Hepatocyte (in vitro differentiated cells): ENCODE measurements around the gene CD4. TPM values are rescaled to one million over a fixed set of nuclear protein-coding genes. Genes with fewer than 3 reads are reported as not detected.

ENCODE experiments used
- DNase-seq: peaks from one replicate; pipeline ENCODE4 v3.0.0-alpha.2; 2016; ENCODE audit warnings: low spot score
- H2AFZ ChIP-seq: fragments of 200-600 bp; sonication (generic); 2 replicates; pipeline ENCODE4 v1.6.0; 2016; ENCODE audit warnings: antibody characterized with exemption, mild to moderate bottlenecking
- H3K27ac ChIP-seq: fragments of 200-600 bp; sonication (generic); 2 replicates; pipeline ENCODE4 v1.5.1; 2016; ENCODE audit warnings: mild to moderate bottlenecking
- H3K27me3 ChIP-seq: fragments of 200-600 bp; sonication (generic); 2 replicates; pipeline ENCODE4 v1.6.1; 2016
- H3K36me3 ChIP-seq: fragments of 200-600 bp; sonication (generic); replicated peaks from 2 replicates; pipeline ENCODE4 v1.5.1; 2016; ENCODE audit warnings: low read depth; ENCODE audit not compliant: insufficient read depth
- H3K4me1 ChIP-seq: fragments of 200-600 bp; sonication (generic); 2 replicates; pipeline ENCODE4 v1.5.1; 2016; ENCODE audit warnings: mild to moderate bottlenecking, moderate library complexity; ENCODE audit not compliant: insufficient read depth
- H3K4me2 ChIP-seq: fragments of 200-600 bp; sonication (generic); 2 replicates; pipeline ENCODE4 v1.6.0; 2016
- H3K4me3 ChIP-seq: fragments of 200-600 bp; sonication (generic); 2 replicates; pipeline ENCODE4 v1.5.1; 2016; ENCODE audit warnings: mild to moderate bottlenecking
- H3K79me2 ChIP-seq: fragments of 200-600 bp; sonication (generic); 2 replicates; pipeline ENCODE4 v1.6.0; 2017; ENCODE audit warnings: mild to moderate bottlenecking
- H3K9me2 ChIP-seq: fragments of 200-600 bp; sonication (generic); replicated peaks from 2 replicates; pipeline ENCODE4 v1.6.0; 2017; ENCODE audit warnings: mild to moderate bottlenecking; ENCODE audit not compliant: insufficient read depth
- H3K9me3 ChIP-seq: fragments of 200-600 bp; sonication (generic); 2 replicates; pipeline ENCODE4 v1.5.1; 2016; ENCODE audit warnings: low read depth, mild to moderate bottlenecking
- H4K20me1 ChIP-seq: fragments of 200-600 bp; sonication (generic); 2 replicates; pipeline ENCODE4 v1.6.0; 2016; ENCODE audit warnings: mild to moderate bottlenecking; ENCODE audit not compliant: insufficient read depth, poor library complexity, severe bottlenecking
- CTCF ChIP-seq: fragments of 200-600 bp; sonication (generic); IDR thresholded peaks from 2 replicates; pipeline ENCODE4 v1.5.1; 2016; ENCODE audit warnings: antibody characterized with exemption, mild to moderate bottlenecking; ENCODE audit not compliant: poor library complexity
- EZH2 ChIP-seq: fragments of 200-600 bp; sonication (generic); IDR thresholded peaks from 2 replicates; pipeline ENCODE4 v1.6.1; 2016; ENCODE audit warnings: antibody characterized with exemption, mild to moderate bottlenecking, borderline replicate concordance
- EZH2phosphoT487 ChIP-seq: fragments of 200-600 bp; sonication (generic); IDR thresholded peaks from one replicate; pipeline ENCODE4 v1.6.1; 2018; ENCODE audit warnings: antibody characterized with exemption, mild to moderate bottlenecking, low read depth, moderate library complexity; ENCODE audit not compliant: unreplicated experiment, severe bottlenecking
- WGBS: methylation state at CpG from one replicate; pipeline ENCODE4 v1.1.6; 2016; ENCODE audit warnings: low lambda C conversion rate; ENCODE audit errors: missing lambda C conversion rate; 5-methylcytosine and 5-hydroxymethylcytosine counted together
- polyA plus RNA-seq: library from polyadenylated mRNA; unstranded; fragments of >200 nt; fragmentation: Nextera tagmentation; extraction: Ambion mirVana; gene quantifications from 2 replicates; pipeline ENCODE4 v1.2.1, GENCODE V29; 2016
- total RNA-seq: library from RNA; depleted of rRNA; stranded (reverse); fragments of >200 nt; gene quantifications from 2 replicates; pipeline ENCODE4 v1.2.3, GENCODE V29; 2014

Gene CD4
- total and polyA plus RNA-seq, 2 experiments from 2014 or later, result 2.7 to 6.4 TPM

DNA sequence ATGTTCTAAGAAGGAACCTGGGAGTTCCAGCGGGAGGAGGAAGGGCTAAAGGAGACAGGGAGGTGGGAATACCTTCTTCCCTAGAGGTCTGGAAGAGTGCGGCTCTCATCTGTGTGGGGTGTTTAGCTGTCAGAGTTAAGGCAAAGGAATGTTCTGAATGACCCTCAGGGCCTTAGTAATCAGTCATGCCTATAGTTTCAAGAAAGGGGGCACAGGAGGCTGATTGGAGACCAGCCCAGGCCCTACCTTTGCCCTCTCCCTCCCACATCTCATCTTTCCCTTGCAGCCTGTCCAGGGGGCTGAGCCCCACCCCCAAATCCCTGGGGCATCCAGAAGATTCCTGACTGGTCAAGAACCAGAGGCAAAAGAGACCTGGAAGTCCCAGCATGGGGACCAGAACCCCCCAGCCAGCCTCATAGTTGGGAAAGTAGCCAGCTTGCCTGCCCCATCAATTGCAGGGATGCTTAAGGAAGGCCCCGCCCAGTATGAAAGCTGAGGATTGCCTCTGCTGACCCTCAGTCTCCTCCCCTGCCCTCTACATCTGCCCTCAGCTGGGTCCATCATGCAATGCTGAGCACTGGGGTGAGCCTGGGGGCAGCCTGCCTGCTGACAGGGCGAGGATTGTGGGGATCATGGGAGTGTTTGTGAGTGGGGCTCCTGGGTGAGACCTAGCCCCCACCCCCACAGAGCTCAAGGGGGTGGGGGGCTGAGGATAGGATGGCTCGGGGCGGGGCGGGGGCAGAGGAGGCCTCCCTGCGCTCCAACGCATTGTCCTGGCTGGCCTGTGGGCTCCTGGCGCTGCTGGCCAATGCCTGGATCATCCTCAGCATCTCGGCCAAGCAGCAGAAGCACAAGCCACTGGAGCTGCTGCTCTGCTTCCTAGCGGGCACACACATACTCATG is 34.1 kb downstream of the CD4 start:
- no peak overlapping the region for H3K4me3 ChIP-seq
- H3K79me2 ChIP-seq, result no peaks in the 10 kb centered on the region
- H4K20me1 ChIP-seq, result no peaks in the 10 kb centered on the region
- H3K36me3 ChIP-seq, result no peaks in the 10 kb centered on the region
- peaks cover 14% of the 10 kb centered on the region for H3K4me1 ChIP-seq
- WGBS, result 75% methylated on average over 12 of the region's 12 CpGs
- no peak overlapping the region for H2AFZ ChIP-seq
- H3K9me2 ChIP-seq, result no peaks in the 10 kb centered on the region
- peak; percentile 6 for DNase-seq
- H3K27ac ChIP-seq, result no peak overlapping the region
- H3K27me3 ChIP-seq, result peaks cover 5% of the 10 kb centered on the region
- no peak for TF ChIP-seq EZH2
- no peak for TF ChIP-seq EZH2phosphoT487
- no peak for TF ChIP-seq CTCF
- no peaks in the 10 kb centered on the region for H3K9me3 ChIP-seq
- no peak overlapping the region for H3K4me2 ChIP-seq

DNA sequence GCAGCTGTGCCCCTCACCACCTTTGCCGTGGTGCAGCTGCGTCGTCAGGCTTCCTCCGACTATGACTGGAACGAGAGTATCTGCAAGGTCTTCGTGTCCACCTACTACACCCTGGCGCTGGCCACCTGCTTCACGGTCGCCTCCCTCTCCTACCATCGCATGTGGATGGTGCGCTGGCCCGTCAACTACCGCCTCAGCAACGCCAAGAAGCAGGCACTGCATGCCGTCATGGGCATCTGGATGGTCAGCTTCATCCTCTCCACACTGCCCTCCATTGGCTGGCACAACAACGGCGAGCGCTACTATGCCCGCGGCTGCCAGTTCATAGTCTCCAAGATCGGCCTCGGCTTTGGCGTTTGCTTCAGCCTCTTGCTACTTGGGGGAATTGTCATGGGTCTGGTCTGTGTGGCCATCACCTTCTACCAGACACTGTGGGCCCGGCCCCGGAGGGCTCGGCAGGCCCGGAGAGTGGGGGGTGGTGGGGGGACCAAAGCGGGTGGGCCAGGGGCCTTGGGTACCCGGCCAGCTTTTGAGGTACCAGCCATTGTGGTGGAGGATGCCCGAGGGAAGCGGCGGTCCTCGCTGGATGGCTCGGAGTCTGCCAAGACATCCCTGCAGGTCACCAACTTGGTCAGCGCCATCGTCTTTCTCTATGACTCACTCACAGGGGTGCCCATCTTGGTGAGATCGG is 34.9 kb downstream of the CD4 start:
- Histone ChIP-seq H4K20me1 (no peaks in the 10 kb centered on the region), H3K4me1 (peaks cover 14% of the 10 kb centered on the region), H2AFZ (no peak overlapping the region), H3K4me2 (no peak overlapping the region), H3K27me3 (peaks cover 5% of the 10 kb centered on the region), H3K79me2 (peaks cover 6% of the 10 kb centered on the region), H3K9me3 (no peaks in the 10 kb centered on the region), H3K4me3 (no peak overlapping the region), H3K27ac (no peak overlapping the region), H3K36me3 (no peaks in the 10 kb centered on the region), H3K9me2 (no peaks in the 10 kb centered on the region)
- peak; percentile 6 for DNase-seq
- 90% methylated on average over 37 of the region's 37 CpGs for WGBS
- TF ChIP-seq EZH2phosphoT487 (no peak), CTCF (no peak), EZH2 (no peak)

GRCh38 chr12:6824901-6825381 is 35.6 kb downstream of the CD4 start:
- H2AFZ ChIP-seq, result no peak overlapping the region
- no peak overlapping the region for H3K4me3 ChIP-seq
- no peak overlapping the region for H3K27ac ChIP-seq

More at GRCh38 chr12:6824901-6825381, 35.6 kb downstream of the CD4 start:
- 36% methylated on average over 12 of the region's 12 CpGs for WGBS
- Histone ChIP-seq H3K9me2 (no peaks in the 10 kb centered on the region), H3K4me1 (peaks cover 14% of the 10 kb centered on the region), H4K20me1 (no peaks in the 10 kb centered on the region), H3K4me2 (peak overlapping the region; percentile 75), H3K27me3 (peaks cover 5% of the 10 kb centered on the region), H3K9me3 (no peaks in the 10 kb centered on the region), H3K79me2 (peaks cover 6% of the 10 kb centered on the region), H3K36me3 (no peaks in the 10 kb centered on the region)
- no peak for TF ChIP-seq EZH2
- no peak for TF ChIP-seq CTCF
- TF ChIP-seq EZH2phosphoT487, result no peak
- DNase-seq, result no peak
